PC-9 (cell line): ENCODE measurements around the gene TPK1.

ENCODE experiments used
- CTCF ChIP-seq: fragments of 200-600 bp; sonication (generic); conservative IDR thresholded peaks from 2 replicates; pipeline ENCODE4 v1.6.1; 2017; ENCODE audit warnings: mixed run types, antibody characterized with exemption, mild to moderate bottlenecking, moderate library complexity
- EZH2 ChIP-seq: fragments of 200-600 bp; sonication (generic); IDR thresholded peaks from 2 replicates; pipeline ENCODE4 v1.8.0; 2017; ENCODE audit warnings: antibody characterized with exemption, low read depth

DNA sequence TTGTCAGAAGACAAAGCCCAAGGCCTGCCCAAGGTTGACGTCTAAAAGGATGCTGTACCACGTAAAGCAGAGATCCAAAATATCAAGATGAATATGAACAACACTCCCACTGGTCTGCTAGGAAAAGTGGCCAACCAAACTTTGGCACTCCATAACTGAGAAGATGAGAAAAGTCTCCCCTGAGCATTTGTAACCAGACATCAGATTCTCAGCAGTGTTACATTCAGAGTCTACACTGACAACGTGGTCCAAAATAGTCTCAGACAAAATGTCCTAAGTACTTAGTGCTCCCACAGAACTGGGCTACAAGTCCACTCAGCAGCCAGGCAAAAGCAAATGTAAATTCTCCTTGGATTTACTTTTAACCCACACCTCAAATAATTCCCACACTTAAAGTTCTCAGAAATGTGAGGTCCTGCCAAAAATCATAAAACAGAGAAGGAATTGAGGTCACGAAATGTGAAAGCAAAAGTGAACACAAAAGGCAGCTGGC, 247.2 kb downstream of the TPK1 start:
- TF ChIP-seq CTCF, result no peak
- no peak for TF ChIP-seq EZH2
